Suprapubic skin (tissue), 4 donors: ENCODE results near the gene PIK3R5. TPM values are rescaled to one million over a fixed set of nuclear protein-coding genes. Genes with fewer than 3 reads are reported as not detected.

ENCODE experiments used
- DNase-seq, 2 donors: peaks; one replicate each; pipeline ENCODE4 v3.0.0-alpha.2; 2019; ENCODE audit warnings: low spot score in 2 of 2
- H3K27ac ChIP-seq: fragments of 200-600 bp; sonication (generic); one replicate; pipeline ENCODE4 v1.5.1; 2019
- H3K27me3 ChIP-seq: fragments of 200-600 bp; sonication (generic); one replicate; pipeline ENCODE4 v1.5.1; 2019
- H3K36me3 ChIP-seq: fragments of 200-600 bp; sonication (generic); one replicate; pipeline ENCODE4 v1.5.1; 2019
- H3K4me1 ChIP-seq: fragments of 200-600 bp; sonication (generic); one replicate; pipeline ENCODE4 v1.5.1; 2019
- H3K4me3 ChIP-seq: fragments of 200-600 bp; sonication (generic); one replicate; pipeline ENCODE4 v1.5.1; 2019; ENCODE audit warnings: mild to moderate bottlenecking
- H3K9me3 ChIP-seq: fragments of 200-600 bp; sonication (generic); one replicate; pipeline ENCODE4 v1.5.1; 2019
- CTCF ChIP-seq, 2 donors: fragments of 200-600 bp in 1 of 2; fragments of 450-650 bp in 1 of 2; sonication (generic) in 1 of 2; IDR thresholded peaks; one replicate each; pipeline ENCODE4 v1.5.1; 2016 to 2019; ENCODE audit warnings: antibody characterized with exemption in 2 of 2, mild to moderate bottlenecking in 1 of 2, moderate library complexity in 1 of 2
- EP300 ChIP-seq: sonication (generic); formaldehyde crosslinking; IDR thresholded peaks from one replicate; pipeline ENCODE4 v1.6.1; 2017; ENCODE audit warnings: antibody characterized with exemption
- POLR2A ChIP-seq, 2 donors: fragments of 450-650 bp; IDR thresholded peaks; one replicate each; pipeline ENCODE4 v1.6.1; 2017; ENCODE audit warnings: antibody characterized with exemption in 2 of 2, mild to moderate bottlenecking in 2 of 2, moderate library complexity in 2 of 2
- POLR2AphosphoS5 ChIP-seq, 3 donors: sonication (generic); formaldehyde crosslinking; IDR thresholded peaks; one replicate each; pipeline ENCODE4 v1.6.1; 2017; ENCODE audit warnings: antibody characterized with exemption in 3 of 3
- WGBS: methylation state at CpG from one replicate; pipeline ENCODE4 v1.1.5; 2018; 5-methylcytosine and 5-hydroxymethylcytosine counted together
- total RNA-seq, 4 donors: library from RNA; depleted of rRNA; stranded (reverse); fragments of >200 nt; gene quantifications; one replicate each; pipeline ENCODE4 v1.1.0, GENCODE V29; 2016

The PIK3R5 gene
- total RNA-seq, 4 donors from 2014 or later: 3.6 to 13.5 (median 5.0) TPM

GRCh38 chr17:8893621-8894201 is 71.8 kb downstream of the PIK3R5 start:
- H3K4me3 ChIP-seq: no peak overlapping the region
- DNase-seq: peak in 1 of 2 donors; percentile 35
- TF ChIP-seq POLR2A (IDR thresholded peaks at IDR 0.05) (no peak), CTCF (IDR thresholded peaks at IDR 0.05) (no peak), POLR2AphosphoS5 (IDR thresholded peaks at IDR 0.05) (no peak), EP300 (no peak)
- H3K27ac ChIP-seq: no peak overlapping the region
- no peaks in the 10 kb centered on the region for H3K9me3 ChIP-seq
- 88% methylated on average over 14 of the region's 15 CpGs for WGBS
- H3K4me1 ChIP-seq: no peaks in the 10 kb centered on the region
- no peaks in the 10 kb centered on the region for H3K36me3 ChIP-seq
- H3K27me3 ChIP-seq: no peaks in the 10 kb centered on the region

GRCh38 chr17:8893059-8893458 is 72.4 kb downstream of the PIK3R5 start:
- Histone ChIP-seq H3K27ac (no peak overlapping the region), H3K4me1 (no peaks in the 10 kb centered on the region), H3K9me3 (no peaks in the 10 kb centered on the region), H3K4me3 (no peak overlapping the region), H3K36me3 (no peaks in the 10 kb centered on the region), H3K27me3 (no peaks in the 10 kb centered on the region)
- WGBS: 76% methylated on average over 3 of the region's 3 CpGs
- TF ChIP-seq EP300 (no peak), CTCF (IDR thresholded peaks at IDR 0.05) (no peak), POLR2AphosphoS5 (IDR thresholded peaks at IDR 0.05) (no peak), POLR2A (IDR thresholded peaks at IDR 0.05) (no peak)
- no peak for DNase-seq

GRCh38 chr17:8892338-8892690 is 73.2 kb downstream of the PIK3R5 start:
- no peaks in the 10 kb centered on the region for H3K9me3 ChIP-seq
- no peak overlapping the region for H3K27ac ChIP-seq
- no peaks in the 10 kb centered on the region for H3K4me1 ChIP-seq
- DNase-seq: no peak
- H3K4me3 ChIP-seq: no peak overlapping the region
- no peak for TF ChIP-seq EP300
- no peak for TF ChIP-seq POLR2AphosphoS5 (IDR thresholded peaks at IDR 0.05)
- WGBS: 69% methylated on average over 6 of the region's 6 CpGs
- H3K27me3 ChIP-seq: no peaks in the 10 kb centered on the region
- H3K36me3 ChIP-seq: no peaks in the 10 kb centered on the region

- no peak overlapping the region for H3K4me3 ChIP-seq
- H3K4me1 ChIP-seq: no peaks in the 10 kb centered on the region
- no peaks in the 10 kb centered on the region for H3K36me3 ChIP-seq
- no peaks in the 10 kb centered on the region for H3K9me3 ChIP-seq
- TF ChIP-seq POLR2AphosphoS5 (IDR thresholded peaks at IDR 0.05) (no peak), EP300 (no peak), CTCF (IDR thresholded peaks at IDR 0.05) (no peak), POLR2A (IDR thresholded peaks at IDR 0.05) (no peak)
- no peak for DNase-seq
- no peaks in the 10 kb centered on the region for H3K27me3 ChIP-seq
- 79% methylated on average over 6 of the region's 12 CpGs for WGBS
- no peak overlapping the region for H3K27ac ChIP-seq
Observed at GRCh38 chr17:8890671-8891070, 74.8 kb downstream of the PIK3R5 start.

DNA sequence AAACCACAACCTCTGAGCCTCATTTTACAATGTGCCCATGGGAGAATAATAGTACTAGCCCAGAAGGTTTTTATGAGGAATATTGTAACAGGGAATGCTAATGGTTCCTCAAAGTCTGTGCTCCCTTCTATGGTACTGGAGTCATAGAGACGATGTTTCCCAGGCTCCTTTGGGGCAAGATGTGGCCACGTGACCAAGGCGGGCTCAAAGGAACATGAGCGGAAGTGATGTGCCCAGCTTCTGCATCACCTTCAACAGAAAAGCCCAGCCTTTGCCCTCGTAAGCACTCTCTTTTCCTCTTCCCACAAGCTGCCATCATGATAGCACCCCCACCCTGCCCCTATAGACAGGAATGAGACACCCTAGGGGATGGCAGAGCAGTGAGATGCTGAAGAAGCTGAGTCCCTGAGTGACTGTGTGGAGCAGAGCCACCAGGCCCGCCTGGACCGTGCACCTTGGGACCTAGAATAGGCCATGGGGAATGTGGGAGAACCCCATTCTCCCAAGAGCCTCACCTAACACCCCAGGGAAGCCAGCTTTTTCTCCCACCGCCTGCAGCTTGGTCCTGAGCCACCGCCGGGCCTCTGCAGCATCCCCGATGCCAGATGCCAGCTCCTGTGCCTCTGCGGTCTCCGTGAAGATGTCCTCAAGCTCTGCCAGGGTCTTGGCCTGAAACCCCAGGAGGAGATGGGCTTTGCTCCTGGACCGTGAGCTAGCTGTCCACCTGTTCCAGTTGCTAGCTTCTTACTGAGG is 75.9 kb downstream of the PIK3R5 start:
- Histone ChIP-seq H3K27me3 (no peaks in the 10 kb centered on the region), H3K4me3 (no peak overlapping the region), H3K4me1 (no peaks in the 10 kb centered on the region), H3K27ac (no peak overlapping the region), H3K36me3 (no peaks in the 10 kb centered on the region), H3K9me3 (no peaks in the 10 kb centered on the region)
- 94% methylated on average over 11 of the region's 14 CpGs for WGBS
- DNase-seq: no peak
- no peak for TF ChIP-seq POLR2A (IDR thresholded peaks at IDR 0.05)
- no peak for TF ChIP-seq CTCF (IDR thresholded peaks at IDR 0.05)
- no peak for TF ChIP-seq POLR2AphosphoS5 (IDR thresholded peaks at IDR 0.05)
- no peak for TF ChIP-seq EP300
